SKM-1 (cell line): Measurements from ENCODE around the gene ERICH4.
"Not testable (repeated sequence)": the region's sequence is repeated elsewhere in the genome, so short reads cannot be mapped to it uniquely, and the experiment has no call there.

Experiments
- DNase-seq: peaks from one replicate; lab custom pipeline; 2025; ENCODE audit not compliant: unreplicated experiment; lab: John Stamatoyannopoulos, UW

Gene ERICH4

GRCh38 chr19:41442473-41443355, at the start of gene ERICH4:
ERICH4 (plus strand) TSS chr19:41443156; CDS start chr19:41443170, 14 bp downstream.
- no peak for DNase-seq

DNA sequence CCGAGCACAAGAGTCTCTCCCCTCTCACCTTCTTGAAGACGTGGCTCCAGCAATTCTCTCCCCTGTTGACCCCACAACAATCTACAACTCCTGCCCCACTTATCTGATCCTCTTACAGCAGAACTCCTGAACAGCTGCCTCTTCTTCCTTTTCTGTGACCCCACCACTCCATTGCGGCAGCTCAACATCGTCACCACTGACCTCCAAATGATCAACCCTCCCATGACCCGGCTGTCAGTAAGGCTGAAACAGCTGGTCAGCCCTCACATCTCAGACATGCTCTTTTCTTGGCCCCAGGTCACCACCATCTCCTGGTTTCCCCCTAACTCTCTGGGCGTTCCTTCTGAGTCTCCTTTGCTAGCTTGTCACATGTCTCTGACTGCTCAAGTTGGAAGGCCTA, 47.6 kb upstream of the ERICH4 start:
- no peak for DNase-seq

DNA sequence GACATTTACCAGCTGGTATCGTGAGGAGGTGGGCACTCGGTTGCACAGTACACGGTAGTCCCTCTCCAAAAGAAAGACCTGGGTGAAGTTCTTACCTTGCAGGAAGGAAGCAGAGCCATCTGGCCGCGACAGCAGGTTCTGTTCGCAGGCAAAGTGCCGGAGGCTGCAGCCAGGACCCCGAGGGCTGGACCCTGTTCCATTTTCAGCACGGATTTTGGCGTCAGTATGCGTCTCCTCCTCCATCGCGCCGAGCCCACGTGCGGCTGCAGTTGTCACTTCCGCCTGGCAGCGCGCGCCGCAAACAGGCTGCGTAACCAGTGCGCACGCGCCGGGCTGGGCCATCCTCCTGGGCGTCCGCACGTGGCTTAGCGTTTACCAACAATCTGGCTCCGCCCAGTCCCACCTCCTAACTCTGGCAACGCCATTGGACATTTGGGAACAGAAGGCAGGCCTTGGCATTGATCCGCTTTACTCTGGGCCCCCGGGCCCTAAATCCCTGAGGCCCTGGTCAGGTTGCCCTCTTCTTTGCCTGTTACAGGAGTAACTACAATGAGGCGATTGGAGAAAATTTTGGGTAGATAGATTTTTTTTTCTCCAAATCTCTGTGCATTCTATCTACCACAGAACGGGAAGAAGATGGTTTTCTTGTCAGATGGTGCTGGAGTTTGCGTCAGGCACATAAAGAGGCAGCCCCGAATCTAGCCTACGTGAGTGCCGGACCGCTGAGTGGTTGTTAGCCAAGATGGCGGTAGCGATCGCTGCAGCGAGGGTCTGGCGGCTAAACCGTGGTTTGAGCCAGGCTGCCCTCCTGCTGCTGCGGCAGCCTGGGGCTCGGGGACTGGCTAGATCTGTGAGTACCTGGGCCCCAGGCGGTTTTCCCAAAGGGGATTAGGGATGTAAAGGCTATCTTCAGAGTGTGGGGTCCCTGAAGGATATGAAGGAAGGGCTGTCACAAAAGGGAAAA, 45.6 kb upstream of the ERICH4 start, which contains the start of the genes BCKDHA and EXOSC5:
Gene BCKDHA, plus strand, starts transcription at position 733 of the 964 bp plus-strand sequence. Its CDS starts 10 bp downstream, at position 743.
Gene EXOSC5, minus strand, starts transcription at position 274 of the 964 bp plus-strand sequence. Its CDS starts 31 bp downstream, at position 243.
- DNase-seq, result peak; percentile 98

- DNase-seq, result no peak
These were observed 44.9 kb upstream of the ERICH4 start for GRCh38 chr19:41398050-41398418.

DNA sequence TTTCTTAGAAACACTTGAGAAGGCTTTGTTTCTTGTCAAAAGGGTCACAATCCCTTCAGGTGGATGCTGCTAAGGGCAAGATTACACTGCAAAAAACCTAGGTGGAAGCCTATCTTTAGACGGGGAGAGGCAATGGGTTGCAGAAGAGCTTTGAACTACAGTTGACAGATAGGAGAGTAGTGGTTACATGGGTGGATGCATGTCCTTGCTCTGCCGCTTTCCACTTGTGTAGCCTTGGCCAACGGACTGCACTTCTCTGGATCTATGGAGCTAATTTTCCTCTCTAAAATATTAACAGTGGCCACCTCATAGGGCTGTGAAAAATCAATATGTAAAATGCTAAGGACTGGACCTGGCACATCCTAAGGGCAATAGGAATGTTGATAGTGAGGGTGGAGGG, 44.4 kb upstream of the ERICH4 start:
- no peak for DNase-seq

DNA sequence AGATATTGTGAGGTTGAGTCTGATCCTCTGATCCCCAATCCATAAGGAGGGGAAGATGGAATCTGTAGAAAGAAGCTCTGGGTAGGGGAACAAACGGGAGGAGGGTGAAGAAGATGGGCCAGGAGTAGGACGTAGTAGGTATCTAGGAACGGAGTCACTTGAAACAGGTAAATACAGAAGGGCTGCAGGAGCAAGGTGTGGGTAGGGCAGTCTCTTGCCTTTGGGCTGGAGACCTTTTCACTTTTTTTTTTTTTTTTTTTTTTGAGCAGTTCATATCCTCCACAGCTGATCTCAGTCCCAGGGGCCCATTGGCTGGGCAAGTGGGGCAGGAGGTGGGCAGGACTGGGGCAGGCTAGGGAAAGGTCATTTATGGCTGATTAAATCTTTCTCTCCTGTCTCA, 43.9 kb upstream of the ERICH4 start:
- no peak for DNase-seq

DNA sequence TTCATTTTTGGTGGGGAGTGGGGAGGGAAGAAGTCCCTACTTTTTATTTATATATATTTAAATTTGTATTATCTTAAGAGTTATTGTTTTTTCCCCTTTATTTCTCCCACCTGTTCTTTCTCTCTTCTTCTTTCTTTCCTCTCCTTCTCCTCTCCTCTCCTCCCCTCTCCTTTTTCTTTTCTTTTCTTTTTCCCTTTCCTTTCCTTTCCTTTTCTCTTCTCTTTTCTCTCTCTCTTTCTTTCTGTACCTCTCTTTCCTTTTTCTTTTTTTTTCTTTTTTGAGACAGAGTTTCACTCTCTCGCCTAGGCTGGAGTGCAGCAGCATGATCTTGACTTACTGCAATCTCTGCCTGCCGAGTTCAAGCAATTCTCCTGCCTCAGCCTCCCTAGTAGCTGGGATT, 43.4 kb upstream of the ERICH4 start:
- DNase-seq, result no peak

- DNase-seq, result no peak
These were observed 41.5 kb upstream of the ERICH4 start for GRCh38 chr19:41401483-41401882.

- DNase-seq, result no peak
These were observed 40.9 kb upstream of the ERICH4 start for GRCh38 chr19:41402010-41402409.

- DNase-seq, result no peak
These were observed 39.6 kb upstream of the ERICH4 start for GRCh38 chr19:41403181-41403970.

- no peak for DNase-seq
These were observed 37.2 kb upstream of the ERICH4 start for GRCh38 chr19:41405776-41406175.

GRCh38 chr19:41407271-41407670, 35.7 kb upstream of the ERICH4 start:
- DNase-seq, result peak; percentile 59

DNA sequence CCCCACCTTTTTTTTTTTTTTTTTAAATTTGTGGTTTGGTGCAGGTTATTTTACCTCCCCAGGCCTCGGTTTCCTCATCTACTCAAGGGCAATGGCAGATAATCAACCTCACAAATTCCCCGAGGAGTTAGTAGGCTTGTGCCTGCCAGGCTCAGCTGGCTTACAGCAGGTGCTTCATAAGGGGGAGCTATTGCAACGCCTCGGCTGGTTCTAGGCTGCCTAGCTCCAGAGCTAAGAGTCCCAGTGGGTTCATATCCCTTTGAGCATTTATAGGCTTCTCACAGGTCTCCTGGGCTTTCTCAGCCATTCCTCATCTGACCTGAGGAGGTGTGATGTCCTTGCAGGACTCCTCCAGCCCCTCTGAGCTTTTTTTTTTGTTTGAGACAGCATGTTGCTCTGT, 34.7 kb upstream of the ERICH4 start:
- DNase-seq, result no peak

DNA sequence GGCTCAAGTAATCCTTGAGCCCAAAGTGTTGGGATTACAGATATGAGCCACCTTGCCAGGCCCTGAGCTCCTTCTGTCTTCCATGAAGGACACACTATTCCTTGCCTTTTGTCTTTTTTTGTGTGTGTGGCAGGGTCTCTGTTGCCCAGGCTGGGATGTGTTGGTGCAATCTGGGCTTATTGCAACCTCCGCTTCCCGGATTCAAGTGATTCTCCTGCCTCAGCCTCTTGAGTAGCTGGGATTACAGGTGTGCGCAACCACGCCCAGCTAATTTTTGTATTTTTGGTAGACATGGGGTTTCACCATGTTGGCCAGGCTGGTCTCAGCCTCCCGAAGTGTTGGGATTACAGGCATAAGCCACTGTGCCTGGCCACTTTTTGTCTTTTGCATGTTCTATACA, 34.1 kb upstream of the ERICH4 start:
- DNase-seq, result not testable (repeated sequence)

GRCh38 chr19:41409288-41409687, 33.7 kb upstream of the ERICH4 start:
- no peak for DNase-seq

DNA sequence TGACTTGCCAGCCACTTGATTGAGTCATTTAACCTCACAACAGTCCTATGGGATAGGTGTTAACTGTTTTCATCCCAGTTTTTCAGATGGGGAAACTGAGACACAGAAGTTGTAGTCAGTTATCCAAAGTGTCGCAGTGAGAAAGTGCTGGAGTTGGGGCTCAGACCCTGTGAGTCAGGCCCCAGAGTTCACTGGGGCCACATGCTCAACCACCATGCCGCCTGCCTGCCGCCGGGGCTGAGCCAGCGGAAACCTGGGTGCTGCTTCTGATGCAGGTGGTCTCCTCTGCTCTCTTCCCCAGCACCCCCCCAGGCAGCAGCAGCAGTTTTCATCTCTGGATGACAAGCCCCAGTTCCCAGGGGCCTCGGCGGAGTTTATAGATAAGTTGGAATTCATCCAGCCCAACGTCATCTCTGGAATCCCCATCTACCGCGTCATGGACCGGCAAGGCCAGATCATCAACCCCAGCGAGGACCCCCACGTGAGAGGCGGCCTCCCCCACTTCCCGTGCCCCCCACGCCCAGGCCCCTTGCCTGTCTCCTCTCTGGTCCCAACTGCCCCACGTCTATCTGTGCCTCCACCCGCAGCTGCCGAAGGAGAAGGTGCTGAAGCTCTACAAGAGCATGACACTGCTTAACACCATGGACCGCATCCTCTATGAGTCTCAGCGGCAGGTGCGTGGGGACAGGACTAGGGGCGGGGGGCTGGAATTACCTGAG, 32.5 kb upstream of the ERICH4 start:
- no peak for DNase-seq

- no peak for DNase-seq
These were observed 31.6 kb upstream of the ERICH4 start for GRCh38 chr19:41411100-41411967.

DNA sequence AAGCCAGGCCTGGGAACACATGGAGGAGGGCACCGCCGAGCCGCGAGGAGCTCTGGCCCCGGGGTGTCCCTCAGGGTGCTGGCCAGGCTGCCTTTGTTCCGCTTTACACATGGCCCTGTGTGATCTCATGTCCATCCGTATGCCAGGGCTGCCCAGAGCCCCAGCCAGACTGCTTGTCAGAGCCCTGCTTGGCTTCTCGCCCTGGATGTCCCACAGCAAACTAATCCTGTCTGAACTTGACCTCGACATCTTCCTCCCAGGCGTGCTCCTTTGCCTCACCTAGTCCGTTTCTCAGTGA, 31.0 kb upstream of the ERICH4 start:
- DNase-seq, result no peak

DNA sequence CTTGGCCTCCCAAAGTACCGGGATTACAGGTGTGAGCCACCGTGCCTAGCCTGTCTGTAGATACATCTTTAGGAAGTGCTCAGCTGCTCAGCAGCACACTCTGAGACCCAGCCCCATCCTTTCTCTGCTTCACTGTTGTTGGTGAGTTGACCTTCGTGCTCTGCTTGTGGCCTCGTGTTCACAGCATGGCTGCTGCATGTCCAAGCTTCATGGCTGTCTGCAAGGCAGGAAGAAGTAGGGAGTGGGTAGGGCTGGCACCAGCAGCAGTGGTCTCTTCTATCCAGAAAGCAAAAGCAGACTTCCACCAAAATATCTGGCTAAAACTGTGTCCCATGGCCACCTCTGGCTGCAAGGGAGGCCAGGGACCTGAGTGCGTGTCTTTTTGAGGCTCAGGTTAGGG, 30.0 kb upstream of the ERICH4 start:
- DNase-seq, result no peak
